HG03135 (cell line): Measurements from ENCODE around the gene LYG2.
"Not testable (repeated sequence)": the region's sequence is repeated elsewhere in the genome, so short reads cannot be mapped to it uniquely, and the experiment has no call there.

ENCODE experiments used
- ATAC-seq: cut with Tn5 transposase; IDR thresholded peaks from one replicate; pipeline ENCODE4 v1.9.1; 2021; ENCODE audit warnings: mild to moderate bottlenecking, moderate library complexity; ENCODE audit not compliant: unreplicated experiment

LYG2 gene, protein sequence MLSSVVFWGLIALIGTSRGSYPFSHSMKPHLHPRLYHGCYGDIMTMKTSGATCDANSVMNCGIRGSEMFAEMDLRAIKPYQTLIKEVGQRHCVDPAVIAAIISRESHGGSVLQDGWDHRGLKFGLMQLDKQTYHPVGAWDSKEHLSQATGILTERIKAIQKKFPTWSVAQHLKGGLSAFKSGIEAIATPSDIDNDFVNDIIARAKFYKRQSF

DNA sequence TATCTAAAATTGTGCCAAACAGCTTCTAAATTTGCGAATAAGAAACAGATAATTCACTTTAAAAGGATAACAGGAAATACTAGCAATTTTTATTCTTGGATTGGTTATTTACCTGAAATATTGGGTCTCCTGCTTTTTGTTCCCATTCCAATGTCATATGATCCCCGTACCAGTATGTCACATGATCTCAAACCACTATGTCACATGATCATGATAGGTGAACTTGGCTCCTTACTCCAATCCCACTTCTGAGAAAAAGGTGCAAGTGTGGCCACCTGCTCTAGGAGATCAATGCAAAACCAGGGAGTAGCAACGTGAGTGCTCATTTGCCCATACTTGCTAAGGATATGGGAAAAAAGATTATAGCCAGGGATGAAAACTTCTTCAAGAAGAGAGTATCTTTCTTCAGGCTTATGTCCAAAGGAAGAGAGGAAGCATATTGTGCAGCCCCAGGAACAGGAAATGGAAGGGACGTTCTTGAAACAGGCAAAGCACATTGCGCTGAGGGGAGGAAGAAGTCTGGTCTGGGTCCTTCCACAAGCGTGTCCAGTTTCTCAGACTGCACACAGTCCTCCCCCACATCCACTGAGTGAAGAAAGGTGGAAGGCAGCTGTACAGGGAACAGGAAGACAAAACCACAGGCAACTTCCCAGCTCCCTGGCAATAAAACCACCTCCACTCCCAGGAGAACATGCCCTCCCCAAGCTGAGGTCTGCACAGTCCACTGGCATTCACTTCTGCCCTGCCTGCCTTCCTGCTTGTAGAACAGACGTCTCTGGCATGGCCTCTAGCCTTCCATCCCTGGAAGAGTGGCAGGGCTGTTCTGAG, at the start of gene LYG2:
LYG2 (minus strand) TSS at position 176 of the 828 bp plus-strand sequence. CDS start 1,406 bp downstream, outside the sequence.
- no peak for ATAC-seq

DNA sequence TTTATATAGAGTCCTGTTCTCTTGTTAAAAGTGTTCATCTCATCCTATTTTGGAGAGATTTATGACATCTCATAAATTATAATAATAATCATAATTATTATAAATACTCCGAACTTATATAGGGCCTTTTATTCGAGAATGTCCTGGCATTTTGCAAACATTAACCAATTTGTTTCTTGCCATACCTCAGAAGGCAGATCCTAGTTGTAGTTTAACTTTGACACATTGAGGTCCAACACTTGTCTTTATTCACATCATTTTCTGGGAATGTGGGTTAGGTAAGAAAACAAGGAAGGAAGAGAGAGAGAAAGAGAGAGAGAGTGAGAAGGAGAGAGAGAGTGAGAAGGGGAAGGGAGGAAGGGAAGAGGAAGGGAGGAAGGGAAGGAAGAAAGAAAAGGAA, 45.6 kb upstream of the LYG2 start, which contains the start of gene LYG1:
LYG1 (minus strand) TSS at position 101 of the 400 bp plus-strand sequence. CDS start 5,527 bp downstream, outside the sequence.
- not testable (repeated sequence) for ATAC-seq

DNA sequence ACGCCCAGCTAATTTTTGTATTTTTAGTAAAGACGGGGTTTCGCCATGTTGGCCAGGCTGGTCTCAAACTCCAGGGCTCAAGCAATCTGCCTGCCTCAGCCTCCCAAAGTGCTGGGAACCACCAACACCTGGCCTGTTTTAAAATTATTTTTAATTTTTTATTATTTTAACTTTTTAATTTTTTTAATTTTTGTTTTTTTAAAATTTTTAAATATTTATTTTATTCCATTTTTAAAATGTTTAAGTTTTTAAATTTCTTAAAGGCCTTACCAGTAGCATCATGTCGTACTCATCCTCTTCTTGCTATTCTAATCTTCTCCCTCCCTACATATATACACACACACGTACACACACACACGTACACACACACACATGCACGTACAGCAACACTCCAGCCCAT, 44.1 kb upstream of the LYG2 start:
- no peak for ATAC-seq

DNA sequence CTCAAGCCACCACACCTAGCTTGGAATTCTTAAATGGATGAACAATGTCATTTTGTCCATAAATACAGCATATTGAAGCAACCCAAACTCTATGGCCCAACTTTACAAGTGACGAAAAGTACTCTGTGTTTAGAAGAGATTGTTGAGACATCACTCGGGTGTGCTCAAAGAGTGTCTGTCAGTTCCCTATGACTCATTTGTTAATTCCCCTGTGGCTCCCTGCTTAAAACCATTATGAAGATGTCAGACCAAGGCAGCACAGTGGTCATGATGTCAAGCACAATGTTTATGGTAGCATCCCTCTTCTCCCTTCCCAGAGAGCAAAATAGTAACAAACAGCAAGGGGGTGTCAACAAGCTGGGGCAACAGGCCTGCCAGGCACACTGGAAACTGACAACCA, 42.5 kb upstream of the LYG2 start:
- no peak for ATAC-seq

DNA sequence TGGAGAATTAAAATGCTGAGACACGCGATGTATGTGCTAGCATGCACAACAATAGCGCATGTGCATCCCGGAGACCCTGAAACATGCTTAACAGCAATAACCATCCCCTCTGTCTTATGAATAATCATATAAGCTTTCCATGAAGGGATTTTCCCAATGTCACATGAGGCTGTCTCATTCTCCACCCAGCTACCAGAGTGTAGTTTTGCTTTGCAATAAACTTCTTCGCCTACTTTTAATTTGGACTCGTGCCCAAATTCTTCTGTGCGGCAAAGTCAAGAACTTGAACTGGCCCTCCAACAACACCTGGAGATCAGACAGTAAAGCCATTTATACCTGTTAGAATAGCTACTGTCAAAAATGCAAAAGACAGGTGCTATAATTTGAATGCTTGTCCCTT, 30.1 kb upstream of the LYG2 start:
- no peak for ATAC-seq

DNA sequence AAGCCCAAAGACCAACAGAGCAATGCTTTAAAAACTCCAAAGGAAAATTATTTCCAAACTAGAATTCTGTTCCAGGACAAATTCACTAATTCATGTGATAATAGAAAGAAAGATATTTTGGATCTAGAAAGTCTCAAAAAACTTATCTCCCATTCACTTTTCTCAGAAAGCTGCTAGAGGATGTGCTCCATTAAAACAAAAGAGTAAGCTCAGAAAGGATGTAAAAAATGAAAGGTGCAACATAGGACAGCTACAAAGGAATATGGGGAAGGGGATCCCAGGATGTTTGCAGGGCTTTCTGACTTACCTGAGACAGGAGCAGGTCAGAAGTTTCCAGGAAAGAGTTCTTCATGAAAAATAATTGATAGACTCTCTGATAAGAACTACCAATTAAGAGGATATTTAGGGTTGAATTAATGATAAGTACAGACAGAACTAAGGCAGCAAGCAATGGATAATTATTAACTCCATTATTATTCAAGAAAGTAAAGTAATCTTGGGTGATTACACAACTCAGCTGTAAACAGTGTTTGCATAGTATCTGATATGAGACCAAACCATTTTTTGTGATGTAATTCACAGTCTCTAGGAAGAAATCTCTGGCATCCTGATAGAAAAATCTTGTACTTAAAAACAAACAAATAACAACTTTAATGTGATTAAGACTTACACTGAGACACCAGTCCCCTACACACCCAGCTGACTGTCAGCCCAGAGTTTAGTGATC, 24.7 kb upstream of the LYG2 start:
- no peak for ATAC-seq

DNA sequence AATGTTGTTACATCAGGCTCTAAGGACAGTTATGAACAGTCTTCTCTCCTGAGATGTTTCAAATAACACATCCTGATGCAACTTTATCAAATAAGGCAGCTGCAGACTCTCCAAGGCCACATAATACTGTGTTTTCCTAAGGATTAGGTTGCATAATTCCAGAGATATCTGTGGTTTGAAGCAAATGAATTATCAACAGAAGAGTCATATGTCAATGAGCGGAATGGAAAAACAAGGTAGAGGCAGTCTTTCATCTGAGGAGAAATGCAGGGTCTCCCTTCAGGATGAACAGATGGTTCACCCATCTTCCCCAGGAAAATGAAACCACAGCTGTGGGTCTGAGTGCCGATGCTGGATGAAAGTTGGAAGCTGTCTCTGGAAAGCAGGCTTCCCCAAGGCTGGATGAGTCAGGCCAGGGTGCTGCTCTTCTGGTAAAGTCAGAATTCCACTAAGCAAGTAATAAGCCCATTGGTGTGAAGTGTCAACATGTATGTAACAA, 23.4 kb upstream of the LYG2 start:
- ATAC-seq: no peak

DNA sequence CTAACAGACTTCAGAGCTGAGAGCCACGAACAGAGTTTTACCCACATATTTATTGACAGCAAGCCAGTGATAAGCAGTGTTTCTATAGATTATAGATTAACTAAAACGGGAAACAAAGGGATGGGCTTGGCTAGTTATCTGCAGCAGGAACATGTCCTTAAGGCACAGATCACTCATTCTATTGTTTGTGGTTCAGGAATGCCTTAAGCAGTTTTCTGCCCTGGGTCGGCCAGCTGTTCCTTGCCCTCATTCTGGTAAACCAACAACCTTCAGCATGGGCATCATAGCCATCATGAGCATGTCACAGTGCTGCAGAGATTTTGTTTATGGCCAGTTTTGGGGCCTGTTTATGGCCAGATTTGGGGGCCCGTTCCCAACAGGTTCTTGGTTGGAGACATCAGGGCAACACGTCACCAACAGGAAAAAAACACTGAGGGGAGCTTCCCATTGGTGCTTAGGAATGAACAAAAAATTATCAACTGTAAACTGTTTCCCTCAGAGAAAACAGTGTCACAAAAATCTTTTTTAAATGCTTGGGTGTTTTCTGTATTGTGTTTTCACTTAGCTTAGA, 22.8 kb upstream of the LYG2 start:
- not testable (repeated sequence) for ATAC-seq

DNA sequence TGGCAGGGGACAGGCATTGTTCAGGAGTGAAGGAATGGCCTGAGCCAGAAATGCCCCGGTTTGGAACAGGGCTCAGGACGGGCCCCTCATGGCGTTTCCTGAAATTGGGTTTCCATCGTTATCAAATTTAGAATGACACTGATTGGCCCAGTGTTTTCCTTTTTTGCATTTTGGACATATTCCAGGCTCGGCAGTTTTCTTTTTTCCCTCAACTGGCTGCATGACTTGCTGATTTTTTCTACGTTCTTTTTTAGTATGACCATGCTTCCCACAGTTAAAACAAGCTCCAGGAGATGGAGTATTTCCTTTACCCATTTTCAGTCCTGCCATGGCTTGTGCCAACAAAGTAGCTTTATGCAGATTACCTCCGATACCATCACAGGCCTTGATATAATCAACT, 20.4 kb upstream of the LYG2 start:
- no peak for ATAC-seq

DNA sequence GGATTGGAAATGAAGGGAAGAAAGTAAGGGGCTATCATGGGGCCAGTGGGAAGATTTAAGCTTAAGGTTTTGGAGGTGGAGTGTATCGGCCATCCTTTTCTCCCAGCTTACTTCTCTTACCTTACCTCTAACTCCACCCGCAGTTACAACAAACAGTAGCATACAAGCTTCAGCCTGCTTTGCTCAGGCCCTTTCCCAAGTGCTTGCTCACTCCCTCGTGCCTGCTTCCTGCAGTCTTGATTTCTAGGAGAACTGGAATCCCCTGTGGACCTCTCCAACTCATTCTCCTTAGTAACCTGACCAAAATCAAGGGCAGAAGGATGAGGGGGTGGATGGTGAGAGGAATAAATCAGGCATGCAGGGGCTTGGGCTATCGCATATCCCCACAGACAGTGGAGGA, 5.8 kb upstream of the LYG2 start:
- no peak for ATAC-seq

DNA sequence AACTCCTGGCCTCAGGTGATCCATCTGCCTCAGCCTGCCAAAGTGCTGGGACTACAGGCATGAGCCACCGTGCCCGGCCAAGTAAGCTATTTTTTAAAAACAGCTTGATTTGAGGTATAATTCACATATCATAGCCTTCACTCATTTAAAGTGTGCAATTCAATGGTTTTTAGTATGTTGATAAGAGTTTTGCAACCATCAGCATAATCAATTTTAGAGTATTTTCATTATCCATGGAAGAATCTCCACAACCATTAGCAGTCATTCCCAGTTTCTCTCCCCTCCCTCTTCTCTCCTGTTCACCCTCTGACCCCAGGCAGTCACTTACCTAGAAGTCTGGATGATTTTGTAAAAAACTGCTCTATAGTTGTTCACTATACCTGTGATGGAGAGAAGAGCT, 4.7 kb upstream of the LYG2 start:
- ATAC-seq: no peak

DNA sequence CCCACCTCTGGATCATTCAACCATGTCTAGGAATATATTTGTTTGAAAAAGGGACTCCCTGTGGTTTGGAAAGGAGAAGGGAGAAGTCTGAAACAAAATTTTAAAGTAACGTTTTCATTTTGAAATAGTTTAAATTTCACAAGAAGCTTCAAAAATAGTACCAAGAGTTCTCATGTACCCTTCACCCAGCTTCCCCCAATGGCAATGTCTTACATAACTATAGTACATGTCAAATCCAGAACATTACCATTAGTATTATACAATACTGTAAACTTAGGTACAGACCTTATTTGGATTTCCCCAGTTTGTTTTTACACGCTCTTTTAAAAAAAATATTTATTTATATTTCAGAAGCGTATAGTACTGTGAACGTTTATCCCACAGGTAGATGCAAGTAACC, 4.0 kb upstream of the LYG2 start:
- ATAC-seq: no peak

DNA sequence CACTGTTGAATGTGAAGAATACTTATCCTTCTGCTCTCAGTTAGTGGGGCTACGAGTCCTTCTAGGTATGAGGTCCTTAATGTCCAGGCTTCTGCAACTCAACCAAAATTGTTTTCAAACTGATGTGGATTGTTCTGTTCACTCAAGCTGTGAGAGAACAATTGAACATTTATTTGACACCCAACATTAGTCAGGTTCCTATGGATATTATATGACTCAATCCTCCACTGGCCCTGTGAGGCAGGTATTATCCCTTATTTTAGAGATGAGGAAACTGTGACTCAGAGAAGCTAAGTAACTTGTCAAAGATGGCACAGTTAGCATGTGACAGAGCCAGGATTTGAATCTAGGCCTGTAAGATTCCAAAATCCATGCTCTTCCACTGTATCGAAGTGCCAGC, 1.2 kb upstream of the LYG2 start:
- no peak for ATAC-seq

DNA sequence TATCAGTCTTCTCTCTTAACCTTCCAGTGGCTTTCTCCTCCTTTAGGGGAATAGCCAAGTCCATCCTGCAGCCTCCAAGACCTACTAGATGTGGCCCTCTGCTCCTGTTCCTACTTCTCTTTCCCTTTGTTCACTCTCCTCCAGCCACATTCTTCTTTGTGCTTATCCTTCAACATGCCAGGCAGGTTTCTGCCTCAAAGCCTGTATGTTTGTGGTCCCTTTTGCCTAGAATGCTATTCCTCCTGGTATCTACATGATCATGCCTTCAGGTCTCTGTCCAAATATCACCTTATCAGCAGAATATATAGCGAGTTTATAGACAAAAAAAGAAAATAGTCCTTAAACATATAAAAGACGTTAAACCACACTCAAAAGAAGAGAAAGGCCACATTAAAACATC, 5.5 kb downstream of the LYG2 start:
- no peak for ATAC-seq

DNA sequence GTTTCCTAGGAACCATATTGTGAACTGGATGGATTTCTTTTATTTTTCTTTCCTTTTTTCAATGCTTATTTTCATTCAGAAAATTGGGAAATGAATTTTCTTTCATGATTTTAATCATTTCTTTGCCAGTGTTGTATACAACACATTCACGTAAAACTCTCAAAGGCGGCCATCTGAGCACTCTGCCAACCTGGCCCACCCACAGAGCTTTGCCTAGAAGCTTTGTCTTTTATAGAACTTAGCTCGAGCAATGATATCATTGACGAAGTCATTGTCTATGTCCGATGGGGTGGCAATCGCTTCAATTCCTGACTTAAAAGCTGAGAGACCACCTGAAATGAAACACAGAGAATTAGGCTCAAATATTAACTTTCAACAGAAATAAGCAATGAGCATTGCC, 13.3 kb downstream of the LYG2 start:
- ATAC-seq: no peak

DNA sequence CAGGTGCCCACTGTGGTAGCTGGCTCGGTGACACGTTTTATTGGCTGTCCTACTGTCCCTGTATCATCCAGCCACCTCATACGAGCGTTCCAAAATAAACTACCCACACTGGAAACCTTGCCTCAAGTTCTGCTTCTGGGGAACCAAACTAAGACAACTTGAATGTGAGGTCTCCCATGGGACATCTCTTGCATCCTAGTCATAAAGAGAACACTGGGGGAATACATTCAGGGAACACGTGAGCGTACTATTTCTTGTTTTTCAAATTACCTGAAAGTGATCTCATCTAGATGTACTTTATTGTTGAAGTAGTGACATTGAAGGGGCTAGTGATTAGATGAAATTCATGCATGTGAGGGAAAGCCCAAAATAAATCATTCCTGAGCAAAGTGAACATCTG, 15.0 kb downstream of the LYG2 start:
- no peak for ATAC-seq

DNA sequence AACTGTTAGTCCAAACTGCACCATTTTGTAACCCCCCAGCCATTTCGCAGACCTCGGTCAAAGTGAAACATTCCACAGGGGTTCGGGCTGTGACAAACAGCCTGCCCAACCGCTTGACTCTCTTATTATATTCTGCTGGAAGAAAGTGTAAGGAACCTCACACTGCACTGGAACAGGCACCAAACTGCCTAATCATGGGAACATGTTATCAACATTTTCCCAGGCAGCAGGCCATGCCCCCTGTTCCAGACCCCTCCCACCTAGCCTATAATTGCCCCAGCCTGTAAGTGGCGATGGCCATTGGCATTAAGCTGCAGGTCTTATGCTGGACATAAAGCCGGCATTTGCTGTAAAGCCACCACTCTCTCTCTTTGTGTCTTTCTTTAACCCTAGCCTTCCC, 16.9 kb downstream of the LYG2 start:
- ATAC-seq: no peak

DNA sequence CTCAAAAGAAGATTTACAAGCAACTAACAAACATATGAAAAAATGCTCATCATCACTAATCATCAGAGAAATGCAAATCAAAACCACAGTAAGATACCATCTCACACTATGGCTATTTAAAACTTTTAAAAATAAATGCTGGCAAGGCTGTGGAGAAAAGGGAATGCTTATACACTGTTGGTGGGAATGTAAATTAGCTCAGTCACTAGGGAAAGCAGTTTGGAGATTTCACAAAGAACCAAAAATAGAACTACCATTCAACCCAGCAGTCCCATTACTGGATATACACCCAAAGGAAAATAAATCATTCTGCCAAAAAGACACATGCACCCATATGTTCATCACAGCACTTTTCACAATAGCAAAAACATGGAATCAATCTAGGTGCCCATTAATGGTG, 22.3 kb downstream of the LYG2 start:
- not testable (repeated sequence) for ATAC-seq

DNA sequence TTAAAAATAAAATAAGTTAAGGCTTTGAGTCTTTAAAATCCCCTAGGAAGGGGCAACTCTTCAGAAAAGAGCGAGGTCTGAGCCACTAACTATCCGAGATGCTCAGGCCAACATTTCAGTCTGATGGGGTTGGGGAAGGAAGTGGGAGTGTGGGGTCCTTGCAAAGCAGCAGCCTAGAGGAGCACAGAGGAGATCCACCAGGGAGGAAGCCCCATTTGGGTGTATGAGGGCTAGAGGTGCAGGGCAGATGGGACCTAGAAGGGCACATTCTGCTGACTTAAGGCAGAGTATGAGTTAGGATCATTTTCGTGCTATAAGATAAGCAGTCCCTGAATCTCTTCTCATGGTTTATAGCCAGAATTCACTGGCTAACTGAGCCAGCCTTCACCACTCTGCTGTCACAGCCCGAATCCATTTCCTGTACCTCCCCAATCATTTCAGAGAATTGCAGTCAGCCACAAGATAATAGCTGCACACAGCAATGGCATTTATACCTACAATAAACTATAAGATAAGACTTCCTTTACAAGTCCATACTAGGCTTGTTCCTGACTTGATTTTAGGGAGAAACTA, 37.5 kb downstream of the LYG2 start:
- no peak for ATAC-seq

DNA sequence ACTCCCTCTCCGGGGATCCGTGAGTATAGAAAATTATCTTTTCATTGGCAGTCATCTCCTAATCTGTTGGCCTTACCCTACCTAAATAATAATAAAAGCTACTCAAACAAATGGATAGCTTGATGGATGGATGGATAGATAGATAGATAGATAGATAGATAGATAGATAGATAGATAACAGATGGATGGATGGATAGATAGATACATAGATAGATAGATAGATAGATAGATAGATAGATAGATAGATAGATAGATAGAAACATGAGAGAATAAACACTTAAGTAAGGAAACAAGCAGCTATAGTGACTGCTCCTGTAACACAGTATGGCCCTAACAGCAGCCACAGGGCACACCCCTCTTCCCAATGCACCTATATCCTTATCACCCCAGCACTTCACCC, 39.4 kb downstream of the LYG2 start:
- ATAC-seq: no peak

DNA sequence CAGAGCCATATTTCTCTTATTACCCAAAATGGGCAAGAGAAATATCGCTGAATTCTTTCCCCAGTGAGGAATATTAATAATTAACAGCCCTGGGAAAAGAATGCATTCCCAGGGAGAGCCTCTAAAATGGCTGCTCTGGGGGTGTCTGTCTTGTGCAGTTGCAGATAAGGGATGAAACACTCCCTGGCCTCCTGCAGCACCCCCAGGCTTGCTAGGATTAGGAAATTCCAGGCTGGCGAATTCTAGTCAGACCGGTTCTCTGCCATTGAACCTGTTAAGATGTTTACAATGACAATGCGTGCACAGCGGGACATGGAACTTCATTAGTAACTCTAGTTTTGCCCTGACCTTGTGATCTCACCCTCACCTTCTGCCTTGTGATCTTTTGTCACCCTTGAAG, 50.0 kb downstream of the LYG2 start:
- ATAC-seq: no peak
